Stimulated activated CD4-positive, alpha-beta T cell treated with anti-CD3 and anti-CD28 coated beads, Interleukin-4, amount 100 ng/mL, for 1 hour (primary cell): ENCODE measurements around the gene CYP24A1.

Experiments
- DNase-seq: peaks from one replicate; pipeline ENCODE4 v3.0.0-alpha.2; 2020

CYP24A1 gene

GRCh38 chr20:54155736-54156317, 18.0 kb downstream of the CYP24A1 start:
- no peak for DNase-seq

GRCh38 chr20:54154439-54154838, 19.3 kb downstream of the CYP24A1 start:
- DNase-seq, result no peak

GRCh38 chr20:54153847-54154246, 19.9 kb downstream of the CYP24A1 start:
- DNase-seq, result no peak

GRCh38 chr20:54153041-54153327, 20.8 kb downstream of the CYP24A1 start:
- DNase-seq, result no peak

GRCh38 chr20:54152227-54153040, 21.4 kb downstream of the CYP24A1 start:
- no peak for DNase-seq

- DNase-seq, result no peak
These were observed 22.1 kb downstream of the CYP24A1 start for GRCh38 chr20:54151511-54152226.

GRCh38 chr20:54151075-54151439, 22.7 kb downstream of the CYP24A1 start:
- DNase-seq, result no peak

GRCh38 chr20:54149765-54150264, 24.0 kb downstream of the CYP24A1 start:
- no peak for DNase-seq

GRCh38 chr20:54148947-54149764, 24.6 kb downstream of the CYP24A1 start:
- DNase-seq, result no peak

- DNase-seq, result no peak
These were observed 27.1 kb downstream of the CYP24A1 start for GRCh38 chr20:54146672-54147071.

- DNase-seq, result no peak
These were observed 28.9 kb downstream of the CYP24A1 start for GRCh38 chr20:54144847-54145414.

GRCh38 chr20:54140927-54141566, 32.7 kb downstream of the CYP24A1 start:
- DNase-seq, result no peak

- DNase-seq, result no peak
These were observed 33.3 kb downstream of the CYP24A1 start for GRCh38 chr20:54140486-54140885.

GRCh38 chr20:54140067-54140466, 33.7 kb downstream of the CYP24A1 start:
- no peak for DNase-seq

- no peak for DNase-seq
These were observed 34.6 kb downstream of the CYP24A1 start for GRCh38 chr20:54139188-54139587.

- no peak for DNase-seq
These were observed 35.4 kb downstream of the CYP24A1 start for GRCh38 chr20:54138427-54138826.

- no peak for DNase-seq
These were observed 36.7 kb downstream of the CYP24A1 start for GRCh38 chr20:54137115-54137514.

GRCh38 chr20:54134445-54135220, 39.2 kb downstream of the CYP24A1 start:
- DNase-seq, result no peak

GRCh38 chr20:54133434-54134427, 40.1 kb downstream of the CYP24A1 start:
- DNase-seq, result no peak
